Measurements from ENCODE around the gene NPHP4. TPM values are rescaled to one million over a fixed set of nuclear protein-coding genes. Genes with fewer than 3 reads are reported as not detected.

NPHP4 gene
- total and polyA plus RNA-seq, 4 donors: 1.7 to 5.6 (median 3.5) TPM

- Histone ChIP-seq H3K27me3 (ENCODE audit: control insufficient read depth in 4 of 4, insufficient read depth in 4 of 4, low read length in 3 of 4) (no peaks in the 10 kb centered on the region), H3K4me1 (ENCODE audit: control insufficient read depth in 4 of 4, insufficient read depth in 4 of 4, low read length in 3 of 4) (no peaks in the 10 kb centered on the region), H3K27ac (ENCODE audit: low read depth in 1 of 2, low read length in 2 of 2) (no peak overlapping the region), H3K9me3 (ENCODE audit: control insufficient read depth in 4 of 4, low read length in 3 of 4) (no peaks in the 10 kb centered on the region), H3K4me3 (ENCODE audit: low read depth in 1 of 3, low read length in 3 of 3) (no peak overlapping the region), H3K9ac (ENCODE audit: low read depth in 1 of 2, low read length in 2 of 2) (no peak overlapping the region), H3K36me3 (ENCODE audit: control insufficient read depth in 4 of 4, insufficient read depth in 3 of 4, low read depth in 1 of 4, low read length in 3 of 4) (no peaks in the 10 kb centered on the region)
- TF ChIP-seq FOXA1 (IDR thresholded peaks at IDR 0.05) (no peak), FOXA2 (IDR thresholded peaks at IDR 0.05) (no peak), CTCF (IDR thresholded peaks at IDR 0.05; ENCODE audit: low read depth, low read length, missing input control) (no peak), EGR1 (IDR thresholded peaks at IDR 0.05; ENCODE audit: low read depth in 2 of 2) (no peak), SP1 (IDR thresholded peaks at IDR 0.05) (no peak), GABPA (IDR thresholded peaks at IDR 0.05 in 1 of 2, conservative IDR thresholded peaks at IDR 0.05 in 1 of 2) (no peak), REST (IDR thresholded peaks at IDR 0.05) (no peak), ATF3 (IDR thresholded peaks at IDR 0.05) (no peak), TAF1 (conservative IDR thresholded peaks at IDR 0.05) (no peak), ZBTB33 (IDR thresholded peaks at IDR 0.05) (no peak), RXRA (IDR thresholded peaks at IDR 0.05) (no peak), HNF4G (IDR thresholded peaks at IDR 0.05) (no peak), HNF4A (conservative IDR thresholded peaks at IDR 0.05) (no peak), YY1 (IDR thresholded peaks at IDR 0.05) (no peak), NR2F2 (IDR thresholded peaks at IDR 0.05) (no peak), MAX (IDR thresholded peaks at IDR 0.05) (no peak), RAD21 (IDR thresholded peaks at IDR 0.05) (no peak), JUND (IDR thresholded peaks at IDR 0.05) (no peak)
- DNase-seq (ENCODE audit: low spot score): no peak
- WGBS: 89% methylated on average over 8 of the region's 8 CpGs
These were observed 11.2 kb downstream of the NPHP4 start for GRCh38 chr1:5981009-5981380.

Measured in liver (tissue), 9 donors.